GM12878 (cell line): ENCODE measurements around the gene CD58. TPM values are rescaled to one million over a fixed set of nuclear protein-coding genes. Genes with fewer than 3 reads are reported as not detected.

Source experiments
- CEBPB ChIP-seq, 2 experiments: fragments of 150-350 bp in 1 of 2; IDR thresholded peaks; 2 replicates each; pipeline ENCODE4 v1.6.1; 2012 to 2014; ENCODE audit warnings: low read depth in 2 of 2, low read length in 2 of 2, borderline replicate concordance in 1 of 2, inconsistent platforms in 1 of 2
- CREB1 ChIP-seq: IDR thresholded peaks from 2 replicates; pipeline ENCODE4 v1.6.1; 2012; ENCODE audit warnings: low read depth, mild to moderate bottlenecking, inconsistent platforms
- CREM ChIP-seq: IDR thresholded peaks from 2 replicates; pipeline ENCODE4 v1.6.1; 2014; ENCODE audit warnings: antibody characterized with exemption, low read depth
- EGR1 ChIP-seq, 2 experiments: IDR thresholded peaks; 1 replicate in 1 of 2; 2 replicates in 1 of 2; pipeline ENCODE4 v1.6.1; 2011 to 2012; ENCODE audit warnings: low read depth in 2 of 2, low read length in 2 of 2, borderline replicate concordance in 1 of 2, mild to moderate bottlenecking in 1 of 2, moderate library complexity in 1 of 2
- HDGF ChIP-seq: fragments of 450-650 bp; IDR thresholded peaks from 2 replicates; pipeline ENCODE4 v1.6.1; 2016; ENCODE audit warnings: antibody characterized with exemption
- JUNB ChIP-seq: IDR thresholded peaks from 2 replicates; pipeline ENCODE4 v1.6.1; 2016; ENCODE audit warnings: antibody characterized with exemption, mild to moderate bottlenecking
- KLF5 ChIP-seq: fragments of 450-650 bp; IDR thresholded peaks from 2 replicates; pipeline ENCODE4 v1.6.1; 2014; ENCODE audit warnings: mild to moderate bottlenecking; ENCODE audit not compliant: partially characterized antibody
- MXI1 ChIP-seq: fragments of 150-350 bp; IDR thresholded peaks from 2 replicates; pipeline ENCODE4 v1.6.1; 2011; ENCODE audit warnings: low read depth, mild to moderate bottlenecking, inconsistent platforms, low read length, improper control_type of control experiment
- NR2C2 ChIP-seq: IDR thresholded peaks from 2 replicates; pipeline ENCODE4 v1.6.1; 2011; ENCODE audit warnings: borderline replicate concordance, low read depth; ENCODE audit not compliant: control insufficient read depth, insufficient read length
- NR2F1 ChIP-seq: fragments of 450-650 bp; conservative IDR thresholded peaks from 2 replicates; pipeline ENCODE4 v1.6.1; 2017; ENCODE audit warnings: mild to moderate bottlenecking
- PAX8 ChIP-seq: fragments of 450-650 bp; IDR thresholded peaks from 2 replicates; pipeline ENCODE4 v1.6.1; 2017; ENCODE audit warnings: mild to moderate bottlenecking, moderate library complexity
- SIN3A ChIP-seq: IDR thresholded peaks from 2 replicates; pipeline ENCODE4 v1.6.1; 2012; ENCODE audit warnings: low read depth, low read length, improper control_type of control experiment
- SMAD5 ChIP-seq: IDR thresholded peaks from 2 replicates; pipeline ENCODE4 v1.6.1; 2016; ENCODE audit warnings: antibody characterized with exemption, low read depth
- SMARCA5 ChIP-seq: fragments of 450-650 bp; IDR thresholded peaks from 2 replicates; pipeline ENCODE4 v1.6.1; 2017; ENCODE audit warnings: mild to moderate bottlenecking
- WRNIP1 ChIP-seq: IDR thresholded peaks from 2 replicates; pipeline ENCODE4 v1.6.1; 2011; ENCODE audit warnings: low read depth, low read length, improper control_type of control experiment, borderline replicate concordance
- ZBTB40 ChIP-seq: fragments of 450-650 bp; IDR thresholded peaks from 2 replicates; pipeline ENCODE4 v1.6.1; 2016; ENCODE audit warnings: mild to moderate bottlenecking, moderate library complexity, borderline replicate concordance
- ZNF384 ChIP-seq: IDR thresholded peaks from 2 replicates; pipeline ENCODE4 v1.6.1; 2012; ENCODE audit warnings: low read depth, mild to moderate bottlenecking, low read length, improper control_type of control experiment, borderline replicate concordance
- polyA plus RNA-seq, 11 experiments: library from polyadenylated mRNA; depleted of rRNA in 4 of 11; unstranded in 6 of 11; stranded (reverse) in 5 of 11; fragments of >200 nt; fragmentation: Nextera tagmentation in 4 of 11; fragmentation: Illumina TruSeq in 1 of 11; extraction: Ambion mirVana in 4 of 11; extraction: Trizol in 1 of 11; gene quantifications; 1 replicate in 1 of 11; 2 replicates in 10 of 11; pipeline versions ENCODE4 v1.2.1 to v1.2.3, GENCODE V29; 2011 to 2016; ENCODE audit warnings: inconsistent platforms in 2 of 11, missing spikeins in 2 of 11, low read depth in 1 of 11
- total RNA-seq, 4 experiments: library from RNA; depleted of rRNA in 3 of 4; stranded (reverse); fragments of >200 nt in 3 of 4; fragmentation: Illumina TruSeq in 1 of 4; extraction: Trizol in 1 of 4; gene quantifications; 2 replicates each; pipeline versions ENCODE4 v1.2.1 to v1.2.3, GENCODE V29; 2013 to 2021
- TF ChIP-seq, protein P1 (sequence below): fragments of 450-650 bp; formaldehyde crosslinking; IDR thresholded peaks from 2 replicates; pipeline ENCODE4 v1.5.0; 2022; ENCODE audit warnings: mild to moderate bottlenecking, missing genetic modification characterization
- TF ChIP-seq, protein P2 (sequence below): IDR thresholded peaks from 2 replicates; pipeline ENCODE4 v1.6.1; 2011; ENCODE audit warnings: low read depth, mild to moderate bottlenecking, low read length, moderate library complexity, borderline replicate concordance; ENCODE audit errors: extremely low read depth

CD58 gene
- total and polyA plus RNA-seq, 10 of the 15 experiments (the other 5 are each of a cell fraction or from before 2014, with no cell fraction given) = 70.4 to 252 (median 129) TPM

DNA sequence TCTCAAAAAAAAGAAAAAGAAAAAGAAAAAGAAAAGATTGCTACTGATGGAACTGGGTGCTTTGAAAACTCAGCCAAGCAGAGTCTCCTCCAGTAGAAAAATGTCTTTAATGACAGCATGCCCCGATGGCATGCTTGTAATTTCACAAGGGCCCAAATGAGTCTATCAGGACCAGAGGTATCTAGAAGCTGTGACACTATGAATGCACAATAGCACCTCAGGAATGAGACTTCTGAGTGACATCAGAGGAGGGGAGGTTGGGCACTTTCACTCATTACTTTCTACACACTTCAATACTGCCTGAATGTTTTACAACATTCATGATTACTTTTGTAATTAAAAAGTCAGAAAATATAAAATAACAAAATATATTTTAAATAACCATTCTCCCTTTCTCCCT lies 15.1 kb upstream of the CD58 start (continued):
- TF ChIP-seq WRNIP1 = no peak
- TF ChIP-seq HDGF = 0 out of 2 replicates have a peak, but pooled peaks have one; percentile 9
- no peak for TF ChIP-seq MXI1
- TF ChIP-seq SIN3A = no peak
- no peak for TF ChIP-seq KLF5
- peak; percentile 80 for TF ChIP-seq CREB1
- TF ChIP-seq NR2C2 = no peak
- TF ChIP-seq CEBPB (IDR thresholded peaks at IDR 0.05; ENCODE audit: borderline replicate concordance in 1 of 2, low read depth in 2 of 2, low read length in 2 of 2) = no peak
- peak; percentile 42; the same call in 1 of the 2 replicates for TF ChIP-seq JUNB
- TF ChIP-seq SMARCA5 = no peak
- TF ChIP-seq, protein P1, sequence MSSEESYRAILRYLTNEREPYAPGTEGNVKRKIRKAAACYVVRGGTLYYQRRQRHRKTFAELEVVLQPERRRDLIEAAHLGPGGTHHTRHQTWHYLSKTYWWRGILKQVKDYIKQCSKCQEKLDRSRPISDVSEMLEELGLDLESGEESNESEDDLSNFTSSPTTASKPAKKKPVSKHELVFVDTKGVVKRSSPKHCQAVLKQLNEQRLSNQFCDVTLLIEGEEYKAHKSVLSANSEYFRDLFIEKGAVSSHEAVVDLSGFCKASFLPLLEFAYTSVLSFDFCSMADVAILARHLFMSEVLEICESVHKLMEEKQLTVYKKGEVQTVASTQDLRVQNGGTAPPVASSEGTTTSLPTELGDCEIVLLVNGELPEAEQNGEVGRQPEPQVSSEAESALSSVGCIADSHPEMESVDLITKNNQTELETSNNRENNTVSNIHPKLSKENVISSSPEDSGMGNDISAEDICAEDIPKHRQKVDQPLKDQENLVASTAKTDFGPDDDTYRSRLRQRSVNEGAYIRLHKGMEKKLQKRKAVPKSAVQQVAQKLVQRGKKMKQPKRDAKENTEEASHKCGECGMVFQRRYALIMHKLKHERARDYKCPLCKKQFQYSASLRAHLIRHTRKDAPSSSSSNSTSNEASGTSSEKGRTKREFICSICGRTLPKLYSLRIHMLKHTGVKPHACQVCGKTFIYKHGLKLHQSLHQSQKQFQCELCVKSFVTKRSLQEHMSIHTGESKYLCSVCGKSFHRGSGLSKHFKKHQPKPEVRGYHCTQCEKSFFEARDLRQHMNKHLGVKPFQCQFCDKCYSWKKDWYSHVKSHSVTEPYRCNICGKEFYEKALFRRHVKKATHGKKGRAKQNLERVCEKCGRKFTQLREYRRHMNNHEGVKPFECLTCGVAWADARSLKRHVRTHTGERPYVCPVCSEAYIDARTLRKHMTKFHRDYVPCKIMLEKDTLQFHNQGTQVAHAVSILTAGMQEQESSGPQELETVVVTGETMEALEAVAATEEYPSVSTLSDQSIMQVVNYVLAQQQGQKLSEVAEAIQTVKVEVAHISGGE = no peak
- TF ChIP-seq NR2F1 = no peak
- no peak for TF ChIP-seq ZBTB40
- TF ChIP-seq CREM = peak; percentile 70; the same call in 1 of the 2 replicates
- no peak for TF ChIP-seq SMAD5
- TF ChIP-seq PAX8 = no peak
- TF ChIP-seq, protein P2, sequence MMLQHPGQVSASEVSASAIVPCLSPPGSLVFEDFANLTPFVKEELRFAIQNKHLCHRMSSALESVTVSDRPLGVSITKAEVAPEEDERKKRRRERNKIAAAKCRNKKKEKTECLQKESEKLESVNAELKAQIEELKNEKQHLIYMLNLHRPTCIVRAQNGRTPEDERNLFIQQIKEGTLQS = no peak
- TF ChIP-seq ZNF384 = no peak
- no peak for TF ChIP-seq EGR1 (IDR thresholded peaks at IDR 0.05; ENCODE audit: borderline replicate concordance in 1 of 2, low read depth in 2 of 2, low read length in 2 of 2)
